ENCODE results near the gene FGA. TPM values are rescaled to one million over a fixed set of nuclear protein-coding genes. Genes with fewer than 3 reads are reported as not detected.

Gene FGA
- total RNA-seq (not detected), polyA plus RNA-seq (not detected)

- Histone ChIP-seq H3K36me3 (ENCODE audit: insufficient read depth, low read length) (no peaks in the 10 kb centered on the region), H3K27ac (ENCODE audit: low read depth, low read length) (no peak within 1 kb of the TSS), H3K4me1 (ENCODE audit: insufficient read depth, low read length) (no peaks in the 10 kb centered on the region), H3K27me3 (ENCODE audit: insufficient read depth, low read length) (no peaks in the 10 kb centered on the region), H3K9me3 (ENCODE audit: control insufficient read depth in 1 of 2, low read length in 2 of 2) (no peaks in the 10 kb centered on the region), H3K4me3 (ENCODE audit: low read length in 2 of 2) (no peak within 1 kb of the TSS)
- intact Hi-C loops (cut with micrococcal nuclease) = no loop called here
- ChIA-PET CTCF (ENCODE audit: partially characterized antibody) (no interaction called here), POLR2A (ENCODE audit: partially characterized antibody) (no interaction called here)
- H3K27ac Mint-ChIP-seq = no peak within 1 kb of the TSS
- DNase-seq = no peak
- H3K36me3 Mint-ChIP-seq = no peaks in the 10 kb centered on the region
- H3K4me3 Mint-ChIP-seq = no peak within 1 kb of the TSS
- peaks cover 13 to 19% of the 10 kb centered on the region in 2 donors for H3K27me3 Mint-ChIP-seq
- no peaks in the 10 kb centered on the region for H3K9me3 Mint-ChIP-seq
- H3K4me1 Mint-ChIP-seq = peaks cover 0 to 2% (median 0%) of the 10 kb centered on the region in 4 donors
These were observed at the start of gene FGA for GRCh38 chr4:154590329-154591006. Gene FGA, minus strand, starts transcription at chr4:154590742. Its CDS starts 55 bp downstream, at chr4:154590687.

- Histone ChIP-seq H3K27ac (ENCODE audit: low read depth, low read length) (no peak overlapping the region), H3K27me3 (ENCODE audit: insufficient read depth, low read length) (peaks cover 4% of the 10 kb centered on the region), H3K36me3 (ENCODE audit: insufficient read depth, low read length) (no peaks in the 10 kb centered on the region), H3K4me1 (ENCODE audit: insufficient read depth, low read length) (no peaks in the 10 kb centered on the region), H3K9me3 (ENCODE audit: control insufficient read depth in 1 of 2, low read length in 2 of 2) (no peaks in the 10 kb centered on the region), H3K4me3 (ENCODE audit: low read length in 2 of 2) (no peak overlapping the region)
- peaks cover 0 to 4% (median under 1%) of the 10 kb centered on the region in 4 donors for H3K4me1 Mint-ChIP-seq
- H3K27me3 Mint-ChIP-seq = peaks cover 17 to 20% of the 10 kb centered on the region in 2 donors
- peaks cover 0 to 4% (median 0%) of the 10 kb centered on the region in 8 donors for H3K9me3 Mint-ChIP-seq
- ChIA-PET CTCF (ENCODE audit: partially characterized antibody) (interaction anchor here (1.1 to 1.7 kb wide), 2 partner anchors 9 to 10 kb away, joined by 3 to 7 read pairs; no protein-coding TSS in a partner anchor), POLR2A (ENCODE audit: partially characterized antibody) (no interaction called here)
- intact Hi-C loops (cut with micrococcal nuclease) = no loop called here
- no peak overlapping the region for H3K4me3 Mint-ChIP-seq
- no peaks in the 10 kb centered on the region for H3K36me3 Mint-ChIP-seq
- DNase-seq = no peak
- no peak overlapping the region for H3K27ac Mint-ChIP-seq
These were observed 43.5 kb upstream of the FGA start for GRCh38 chr4:154634058-154634457.

DNA sequence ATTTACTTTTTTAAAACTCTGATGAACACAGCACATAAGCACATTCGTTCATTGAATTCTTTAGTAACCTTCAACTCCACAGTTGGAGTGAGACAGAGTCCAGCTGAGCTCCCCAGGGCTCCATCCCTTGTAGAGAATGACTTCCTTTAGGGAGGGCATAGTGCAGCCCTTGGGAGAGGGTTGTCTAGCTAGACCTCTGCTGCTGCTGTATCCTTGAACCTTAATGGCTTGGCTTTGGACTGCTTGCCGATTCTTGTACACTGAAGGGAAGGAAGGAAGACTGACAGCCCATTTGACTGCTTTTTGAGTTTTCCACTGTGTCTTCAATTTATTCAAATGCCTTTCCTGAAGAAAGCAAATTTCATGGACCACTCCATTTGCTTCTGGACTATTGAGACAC lies 41.3 kb upstream of the FGA start:
- intact Hi-C loops (cut with micrococcal nuclease) = no loop called here
- peaks cover 0 to 4% (median under 1%) of the 10 kb centered on the region in 4 donors for H3K4me1 Mint-ChIP-seq
- Histone ChIP-seq H3K36me3 (ENCODE audit: insufficient read depth, low read length) (no peaks in the 10 kb centered on the region), H3K27ac (ENCODE audit: low read depth, low read length) (no peak overlapping the region), H3K4me1 (ENCODE audit: insufficient read depth, low read length) (no peaks in the 10 kb centered on the region), H3K9me3 (ENCODE audit: control insufficient read depth in 1 of 2, low read length in 2 of 2) (no peaks in the 10 kb centered on the region), H3K27me3 (ENCODE audit: insufficient read depth, low read length) (peaks cover 9% of the 10 kb centered on the region), H3K4me3 (ENCODE audit: low read length in 2 of 2) (no peak overlapping the region)
- ChIA-PET POLR2A (ENCODE audit: partially characterized antibody) (no interaction called here), CTCF (ENCODE audit: partially characterized antibody) (interaction anchor here (1.4 kb wide), 1 partner anchor 10 kb away, joined by 4 read pairs; no protein-coding TSS in a partner anchor)
- no peak overlapping the region for H3K27ac Mint-ChIP-seq
- DNase-seq = no peak
- no peaks in the 10 kb centered on the region for H3K36me3 Mint-ChIP-seq
- H3K27me3 Mint-ChIP-seq = peaks cover 16 to 18% of the 10 kb centered on the region in 2 donors
- peaks cover 0 to 4% (median 0%) of the 10 kb centered on the region in 8 donors for H3K9me3 Mint-ChIP-seq
- H3K4me3 Mint-ChIP-seq = no peak overlapping the region

DNA sequence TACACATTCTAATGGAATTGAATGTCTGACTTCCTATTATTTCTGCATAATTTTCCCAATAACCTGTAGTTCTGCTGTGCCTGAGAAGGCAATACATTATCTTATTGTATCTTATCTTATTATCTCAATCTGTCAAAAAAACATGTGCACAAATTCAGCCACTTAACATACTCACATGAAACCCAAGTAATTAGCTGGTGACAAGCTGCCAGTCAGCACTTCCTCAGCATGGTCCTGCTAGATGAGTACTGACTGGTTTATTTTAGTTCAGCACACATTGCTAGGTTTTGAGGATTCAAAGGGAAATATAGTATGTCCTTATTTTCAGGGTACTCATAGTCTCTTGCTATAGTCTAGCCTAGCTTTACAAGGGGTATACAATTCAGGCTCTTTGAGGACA lies 39.8 kb upstream of the FGA start:
- no peak for DNase-seq
- Histone ChIP-seq H3K4me3 (ENCODE audit: low read length in 2 of 2) (no peak overlapping the region), H3K36me3 (ENCODE audit: insufficient read depth, low read length) (no peaks in the 10 kb centered on the region), H3K27me3 (ENCODE audit: insufficient read depth, low read length) (peaks cover 9% of the 10 kb centered on the region), H3K9me3 (ENCODE audit: control insufficient read depth in 1 of 2, low read length in 2 of 2) (no peaks in the 10 kb centered on the region), H3K27ac (ENCODE audit: low read depth, low read length) (no peak overlapping the region), H3K4me1 (ENCODE audit: insufficient read depth, low read length) (no peaks in the 10 kb centered on the region)
- no peaks in the 10 kb centered on the region for H3K9me3 Mint-ChIP-seq
- peaks cover 18 to 22% of the 10 kb centered on the region in 2 donors for H3K27me3 Mint-ChIP-seq
- H3K27ac Mint-ChIP-seq = no peak overlapping the region
- H3K36me3 Mint-ChIP-seq = no peaks in the 10 kb centered on the region
- H3K4me3 Mint-ChIP-seq = no peak overlapping the region
- CTCF ChIA-PET (ENCODE audit: partially characterized antibody) = no interaction called here
- POLR2A ChIA-PET (ENCODE audit: partially characterized antibody) = no interaction called here
- peaks cover 0 to 2% (median 0%) of the 10 kb centered on the region in 4 donors for H3K4me1 Mint-ChIP-seq
- intact Hi-C loops (cut with micrococcal nuclease) = no loop called here

- peaks cover 9 to 22% of the 10 kb centered on the region in 2 donors for H3K27me3 Mint-ChIP-seq
- H3K27ac ChIP-seq (ENCODE audit: low read depth, low read length) = no peak overlapping the region
- intact Hi-C loops (cut with micrococcal nuclease) = loop anchor here (10.0 kb wide), 1 partner anchor 1282 kb away; the partner anchor contains the start of gene MND1
- H3K4me1 ChIP-seq (ENCODE audit: insufficient read depth, low read length) = no peaks in the 10 kb centered on the region
- no peaks in the 10 kb centered on the region for H3K9me3 Mint-ChIP-seq
- no peak overlapping the region for H3K27ac Mint-ChIP-seq
- no peaks in the 10 kb centered on the region for H3K36me3 Mint-ChIP-seq
- peaks cover 4% of the 10 kb centered on the region for H3K27me3 ChIP-seq (ENCODE audit: insufficient read depth, low read length)
- DNase-seq = peak in 2 of 5 donors; percentile 12 to 17
- no peaks in the 10 kb centered on the region for H3K9me3 ChIP-seq (ENCODE audit: control insufficient read depth in 1 of 2, low read length in 2 of 2)
- POLR2A ChIA-PET (ENCODE audit: partially characterized antibody) = no interaction called here
- H3K4me3 ChIP-seq (ENCODE audit: low read length in 2 of 2) = no peak overlapping the region
- CTCF ChIA-PET (ENCODE audit: partially characterized antibody) = no interaction called here
- H3K36me3 ChIP-seq (ENCODE audit: insufficient read depth, low read length) = no peaks in the 10 kb centered on the region
- H3K4me3 Mint-ChIP-seq = peak overlapping the region in 1 of 8 donors; percentile 50
- peaks cover 0 to 2% (median 0%) of the 10 kb centered on the region in 4 donors for H3K4me1 Mint-ChIP-seq
These were observed 36.4 kb upstream of the FGA start for GRCh38 chr4:154626793-154627484.

DNA sequence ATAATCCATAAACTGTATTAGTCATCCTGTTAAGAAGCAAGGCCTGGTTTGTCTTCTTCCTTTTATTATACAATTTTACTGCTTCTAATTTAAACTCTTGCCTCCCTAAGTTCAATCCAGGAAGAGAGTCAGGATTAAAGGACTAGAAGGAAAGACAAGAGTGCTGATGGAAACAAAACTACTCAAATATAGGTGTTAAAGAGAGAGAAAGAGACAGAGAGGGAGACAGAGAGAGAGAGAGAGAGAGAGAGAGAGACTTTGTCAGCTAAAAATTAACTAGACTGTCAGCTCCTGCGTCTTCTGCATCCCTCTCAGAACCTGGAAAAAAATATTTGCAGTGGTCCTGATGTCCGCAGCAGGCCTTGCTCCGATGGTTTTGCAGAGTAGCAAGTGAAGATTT lies 35.4 kb upstream of the FGA start:
- Histone ChIP-seq H3K27me3 (ENCODE audit: insufficient read depth, low read length) (peaks cover 4% of the 10 kb centered on the region), H3K9me3 (ENCODE audit: control insufficient read depth in 1 of 2, low read length in 2 of 2) (no peaks in the 10 kb centered on the region), H3K4me1 (ENCODE audit: insufficient read depth, low read length) (no peaks in the 10 kb centered on the region), H3K27ac (ENCODE audit: low read depth, low read length) (no peak overlapping the region), H3K4me3 (ENCODE audit: low read length in 2 of 2) (no peak overlapping the region), H3K36me3 (ENCODE audit: insufficient read depth, low read length) (no peaks in the 10 kb centered on the region)
- intact Hi-C loops (cut with micrococcal nuclease) = loop anchor here (10.0 kb wide), 1 partner anchor 1281 kb away; the partner anchor contains the start of gene MND1
- Mint-ChIP-seq H3K27me3 (peaks cover 3 to 18% of the 10 kb centered on the region in 2 donors), H3K4me1 (peaks cover 0 to 2% (median 0%) of the 10 kb centered on the region in 4 donors), H3K36me3 (no peaks in the 10 kb centered on the region), H3K27ac (peak overlapping the region in 1 of 7 donors; percentile 25), H3K9me3 (no peaks in the 10 kb centered on the region), H3K4me3 (peak overlapping the region in 4 of 8 donors; percentile 25 to 52 (median 36))
- CTCF ChIA-PET (ENCODE audit: partially characterized antibody) = interaction anchor here (0.6 to 10.5 kb wide), 3 partner anchors 14 to 106 kb away, joined by 3 to 120 read pairs (median 3); partner anchors contain the start of genes FGG and PLRG1
- no peak for DNase-seq
- POLR2A ChIA-PET (ENCODE audit: partially characterized antibody) = no interaction called here

DNA sequence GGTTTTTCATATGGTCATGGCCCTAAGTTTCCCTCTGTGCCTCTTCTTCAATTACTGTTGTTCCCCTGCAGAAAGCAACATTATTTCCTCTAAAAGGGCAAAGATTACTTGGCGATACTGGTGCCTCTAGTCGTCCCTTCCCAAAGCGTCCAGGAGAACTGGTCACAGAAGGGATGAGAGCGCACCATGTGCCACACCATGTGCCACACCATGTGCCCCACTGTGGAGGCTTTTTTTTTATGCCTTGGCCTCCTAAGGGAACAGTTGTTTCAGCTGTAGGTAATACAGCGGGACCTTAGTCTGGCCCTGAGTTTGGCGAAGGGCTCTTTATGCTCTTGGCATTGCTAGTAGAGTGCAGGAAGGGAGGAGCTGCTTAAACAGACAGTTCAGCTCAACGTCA lies 33.5 kb upstream of the FGA start:
- ChIA-PET POLR2A (ENCODE audit: partially characterized antibody) (no interaction called here), CTCF (ENCODE audit: partially characterized antibody) (interaction anchor here (1.5 to 10.5 kb wide), 4 partner anchors 10 to 80 kb away, joined by 3 to 120 read pairs (median 6); partner anchors contain the start of gene PLRG1)
- no peaks in the 10 kb centered on the region for H3K4me1 ChIP-seq (ENCODE audit: insufficient read depth, low read length)
- no peaks in the 10 kb centered on the region for H3K9me3 ChIP-seq (ENCODE audit: control insufficient read depth in 1 of 2, low read length in 2 of 2)
- Mint-ChIP-seq H3K9me3 (no peaks in the 10 kb centered on the region), H3K4me1 (peaks cover 0 to 2% (median 0%) of the 10 kb centered on the region in 4 donors), H3K27me3 (peaks cover 2 to 9% of the 10 kb centered on the region in 2 donors), H3K36me3 (no peaks in the 10 kb centered on the region), H3K4me3 (no peak overlapping the region), H3K27ac (no peak overlapping the region)
- H3K36me3 ChIP-seq (ENCODE audit: insufficient read depth, low read length) = no peaks in the 10 kb centered on the region
- intact Hi-C loops (cut with micrococcal nuclease) = loop anchor here (10.0 kb wide), 1 partner anchor 1279 kb away; the partner anchor contains the start of gene MND1
- no peak overlapping the region for H3K27ac ChIP-seq (ENCODE audit: low read depth, low read length)
- no peak for DNase-seq
- H3K4me3 ChIP-seq (ENCODE audit: low read length in 2 of 2) = no peak overlapping the region
- H3K27me3 ChIP-seq (ENCODE audit: insufficient read depth, low read length) = peaks cover 4% of the 10 kb centered on the region

Measured in CD4-positive, alpha-beta memory T cell (primary cell).